GM12878 (cell line): ENCODE measurements around the gene CCDC120. TPM values are rescaled to one million over a fixed set of nuclear protein-coding genes. Genes with fewer than 3 reads are reported as not detected.

Experiments
- BACH1 ChIP-seq: fragments of 450-650 bp; IDR thresholded peaks from 2 replicates; pipeline ENCODE4 v1.6.1; 2017; ENCODE audit warnings: mild to moderate bottlenecking, borderline replicate concordance
- ESRRA ChIP-seq: IDR thresholded peaks from 2 replicates; pipeline ENCODE4 v1.6.1; 2012; ENCODE audit warnings: mild to moderate bottlenecking, low read length, improper control_type of control experiment
- NFYA ChIP-seq: IDR thresholded peaks from 2 replicates; pipeline ENCODE4 v1.6.1; 2011; ENCODE audit warnings: low read depth, mild to moderate bottlenecking, low read length, improper control_type of control experiment, borderline replicate concordance
- POU2F2 ChIP-seq: IDR thresholded peaks from 3 replicates; pipeline ENCODE4 v1.6.1; 2011; ENCODE audit warnings: low read depth, mild to moderate bottlenecking, low read length, borderline replicate concordance
- SIX5 ChIP-seq: IDR thresholded peaks from 2 replicates; pipeline ENCODE4 v1.6.1; 2011; ENCODE audit warnings: mild to moderate bottlenecking, low read depth, low read length, moderate library complexity; ENCODE audit not compliant: severe bottlenecking
- polyA plus RNA-seq, 11 experiments: library from polyadenylated mRNA; depleted of rRNA in 4 of 11; unstranded in 6 of 11; stranded (reverse) in 5 of 11; fragments of >200 nt; fragmentation: Nextera tagmentation in 4 of 11; fragmentation: Illumina TruSeq in 1 of 11; extraction: Ambion mirVana in 4 of 11; extraction: Trizol in 1 of 11; gene quantifications; 1 replicate in 1 of 11; 2 replicates in 10 of 11; pipeline versions ENCODE4 v1.2.1 to v1.2.3, GENCODE V29; 2011 to 2016; ENCODE audit warnings: inconsistent platforms in 2 of 11, missing spikeins in 2 of 11, low read depth in 1 of 11
- total RNA-seq, 4 experiments: library from RNA; depleted of rRNA in 3 of 4; stranded (reverse); fragments of >200 nt in 3 of 4; fragmentation: Illumina TruSeq in 1 of 4; extraction: Trizol in 1 of 4; gene quantifications; 2 replicates each; pipeline versions ENCODE4 v1.2.1 to v1.2.3, GENCODE V29; 2013 to 2021
- TF ChIP-seq, protein P1 (sequence below): fragments of 450-650 bp; IDR thresholded peaks from 2 replicates; pipeline ENCODE4 v1.6.1; 2018; ENCODE audit warnings: mild to moderate bottlenecking, low read depth, moderate library complexity; ENCODE audit not compliant: partially characterized antibody
- TF ChIP-seq, protein P2 (sequence below): IDR thresholded peaks from 2 replicates; pipeline ENCODE4 v1.6.1; 2012; ENCODE audit warnings: mild to moderate bottlenecking, low read depth, low read length
- TF ChIP-seq, protein P3 (sequence below): fragments of 450-650 bp; formaldehyde crosslinking; IDR thresholded peaks from 2 replicates; pipeline ENCODE4 v1.5.0; 2022; ENCODE audit warnings: mild to moderate bottlenecking, missing genetic modification characterization

CCDC120 gene
- total and polyA plus RNA-seq, 10 of the 15 experiments (the other 5 are each of a cell fraction or from before 2014, with no cell fraction given), result 0.11 to 4.1 (median 0.76) TPM

DNA sequence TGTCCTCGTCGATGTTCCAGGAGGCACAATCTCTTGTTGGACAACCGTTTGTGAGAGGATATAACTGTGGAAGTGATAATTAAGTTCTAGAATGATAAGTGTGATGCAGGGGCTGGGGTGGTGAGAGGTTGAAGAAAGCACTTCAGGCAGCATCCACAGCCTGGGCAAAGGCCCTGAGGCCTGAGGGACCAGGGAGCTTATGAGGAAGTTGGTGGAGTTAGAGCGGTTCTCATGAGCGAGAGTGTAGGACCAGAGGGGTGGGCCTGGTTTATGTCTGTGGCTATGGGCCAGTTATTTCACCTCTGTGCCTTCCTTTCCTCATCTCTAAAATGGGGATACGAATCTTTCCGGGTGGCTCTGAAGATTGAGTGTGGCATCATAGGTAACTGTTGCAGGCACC lies 2.7 kb downstream of the CCDC120 start (continued):
- TF ChIP-seq ESRRA, result no peak
- TF ChIP-seq POU2F2, result no peak
- TF ChIP-seq, protein P1, sequence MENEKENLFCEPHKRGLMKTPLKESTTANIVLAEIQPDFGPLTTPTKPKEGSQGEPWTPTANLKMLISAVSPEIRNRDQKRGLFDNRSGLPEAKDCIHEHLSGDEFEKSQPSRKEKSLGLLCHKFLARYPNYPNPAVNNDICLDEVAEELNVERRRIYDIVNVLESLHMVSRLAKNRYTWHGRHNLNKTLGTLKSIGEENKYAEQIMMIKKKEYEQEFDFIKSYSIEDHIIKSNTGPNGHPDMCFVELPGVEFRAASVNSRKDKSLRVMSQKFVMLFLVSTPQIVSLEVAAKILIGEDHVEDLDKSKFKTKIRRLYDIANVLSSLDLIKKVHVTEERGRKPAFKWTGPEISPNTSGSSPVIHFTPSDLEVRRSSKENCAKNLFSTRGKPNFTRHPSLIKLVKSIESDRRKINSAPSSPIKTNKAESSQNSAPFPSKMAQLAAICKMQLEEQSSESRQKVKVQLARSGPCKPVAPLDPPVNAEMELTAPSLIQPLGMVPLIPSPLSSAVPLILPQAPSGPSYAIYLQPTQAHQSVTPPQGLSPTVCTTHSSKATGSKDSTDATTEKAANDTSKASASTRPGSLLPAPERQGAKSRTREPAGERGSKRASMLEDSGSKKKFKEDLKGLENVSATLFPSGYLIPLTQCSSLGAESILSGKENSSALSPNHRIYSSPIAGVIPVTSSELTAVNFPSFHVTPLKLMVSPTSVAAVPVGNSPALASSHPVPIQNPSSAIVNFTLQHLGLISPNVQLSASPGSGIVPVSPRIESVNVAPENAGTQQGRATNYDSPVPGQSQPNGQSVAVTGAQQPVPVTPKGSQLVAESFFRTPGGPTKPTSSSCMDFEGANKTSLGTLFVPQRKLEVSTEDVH, result no peak
- TF ChIP-seq, protein P2, sequence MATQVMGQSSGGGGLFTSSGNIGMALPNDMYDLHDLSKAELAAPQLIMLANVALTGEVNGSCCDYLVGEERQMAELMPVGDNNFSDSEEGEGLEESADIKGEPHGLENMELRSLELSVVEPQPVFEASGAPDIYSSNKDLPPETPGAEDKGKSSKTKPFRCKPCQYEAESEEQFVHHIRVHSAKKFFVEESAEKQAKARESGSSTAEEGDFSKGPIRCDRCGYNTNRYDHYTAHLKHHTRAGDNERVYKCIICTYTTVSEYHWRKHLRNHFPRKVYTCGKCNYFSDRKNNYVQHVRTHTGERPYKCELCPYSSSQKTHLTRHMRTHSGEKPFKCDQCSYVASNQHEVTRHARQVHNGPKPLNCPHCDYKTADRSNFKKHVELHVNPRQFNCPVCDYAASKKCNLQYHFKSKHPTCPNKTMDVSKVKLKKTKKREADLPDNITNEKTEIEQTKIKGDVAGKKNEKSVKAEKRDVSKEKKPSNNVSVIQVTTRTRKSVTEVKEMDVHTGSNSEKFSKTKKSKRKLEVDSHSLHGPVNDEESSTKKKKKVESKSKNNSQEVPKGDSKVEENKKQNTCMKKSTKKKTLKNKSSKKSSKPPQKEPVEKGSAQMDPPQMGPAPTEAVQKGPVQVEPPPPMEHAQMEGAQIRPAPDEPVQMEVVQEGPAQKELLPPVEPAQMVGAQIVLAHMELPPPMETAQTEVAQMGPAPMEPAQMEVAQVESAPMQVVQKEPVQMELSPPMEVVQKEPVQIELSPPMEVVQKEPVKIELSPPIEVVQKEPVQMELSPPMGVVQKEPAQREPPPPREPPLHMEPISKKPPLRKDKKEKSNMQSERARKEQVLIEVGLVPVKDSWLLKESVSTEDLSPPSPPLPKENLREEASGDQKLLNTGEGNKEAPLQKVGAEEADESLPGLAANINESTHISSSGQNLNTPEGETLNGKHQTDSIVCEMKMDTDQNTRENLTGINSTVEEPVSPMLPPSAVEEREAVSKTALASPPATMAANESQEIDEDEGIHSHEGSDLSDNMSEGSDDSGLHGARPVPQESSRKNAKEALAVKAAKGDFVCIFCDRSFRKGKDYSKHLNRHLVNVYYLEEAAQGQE, result no peak
- TF ChIP-seq NFYA, result no peak
- no peak for TF ChIP-seq SIX5
- TF ChIP-seq, protein P3, sequence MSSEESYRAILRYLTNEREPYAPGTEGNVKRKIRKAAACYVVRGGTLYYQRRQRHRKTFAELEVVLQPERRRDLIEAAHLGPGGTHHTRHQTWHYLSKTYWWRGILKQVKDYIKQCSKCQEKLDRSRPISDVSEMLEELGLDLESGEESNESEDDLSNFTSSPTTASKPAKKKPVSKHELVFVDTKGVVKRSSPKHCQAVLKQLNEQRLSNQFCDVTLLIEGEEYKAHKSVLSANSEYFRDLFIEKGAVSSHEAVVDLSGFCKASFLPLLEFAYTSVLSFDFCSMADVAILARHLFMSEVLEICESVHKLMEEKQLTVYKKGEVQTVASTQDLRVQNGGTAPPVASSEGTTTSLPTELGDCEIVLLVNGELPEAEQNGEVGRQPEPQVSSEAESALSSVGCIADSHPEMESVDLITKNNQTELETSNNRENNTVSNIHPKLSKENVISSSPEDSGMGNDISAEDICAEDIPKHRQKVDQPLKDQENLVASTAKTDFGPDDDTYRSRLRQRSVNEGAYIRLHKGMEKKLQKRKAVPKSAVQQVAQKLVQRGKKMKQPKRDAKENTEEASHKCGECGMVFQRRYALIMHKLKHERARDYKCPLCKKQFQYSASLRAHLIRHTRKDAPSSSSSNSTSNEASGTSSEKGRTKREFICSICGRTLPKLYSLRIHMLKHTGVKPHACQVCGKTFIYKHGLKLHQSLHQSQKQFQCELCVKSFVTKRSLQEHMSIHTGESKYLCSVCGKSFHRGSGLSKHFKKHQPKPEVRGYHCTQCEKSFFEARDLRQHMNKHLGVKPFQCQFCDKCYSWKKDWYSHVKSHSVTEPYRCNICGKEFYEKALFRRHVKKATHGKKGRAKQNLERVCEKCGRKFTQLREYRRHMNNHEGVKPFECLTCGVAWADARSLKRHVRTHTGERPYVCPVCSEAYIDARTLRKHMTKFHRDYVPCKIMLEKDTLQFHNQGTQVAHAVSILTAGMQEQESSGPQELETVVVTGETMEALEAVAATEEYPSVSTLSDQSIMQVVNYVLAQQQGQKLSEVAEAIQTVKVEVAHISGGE (CRISPR knock-in tag), result no peak
- no peak for TF ChIP-seq BACH1
- TF ChIP-seq, all 136 proteins: peak for 0
